GM19328 (cell line): ENCODE results near the gene GRIK3.
"Not testable (repeated sequence)": the region's sequence is repeated elsewhere in the genome, so short reads cannot be mapped to it uniquely, and the experiment has no call there.

Source experiments
- ATAC-seq: cut with Tn5 transposase; IDR thresholded peaks from one replicate; pipeline ENCODE4 v1.9.1; 2021; ENCODE audit warnings: mild to moderate bottlenecking, moderate library complexity; ENCODE audit not compliant: unreplicated experiment

The GRIK3 gene

GRCh38 chr1:36771240-36771639 is 263.1 kb downstream of the GRIK3 start:
- no peak for ATAC-seq

- no peak for ATAC-seq
Measured at GRCh38 chr1:36769886-36770830, 264.2 kb downstream of the GRIK3 start.

GRCh38 chr1:36768486-36769178 is 265.7 kb downstream of the GRIK3 start:
- no peak for ATAC-seq

GRCh38 chr1:36767429-36767828 is 266.9 kb downstream of the GRIK3 start:
- not testable (repeated sequence) for ATAC-seq

GRCh38 chr1:36766481-36766880 is 267.8 kb downstream of the GRIK3 start:
- no peak for ATAC-seq

GRCh38 chr1:36765785-36766300 is 268.5 kb downstream of the GRIK3 start:
- no peak for ATAC-seq

- no peak for ATAC-seq
Measured at GRCh38 chr1:36764798-36765197, 269.5 kb downstream of the GRIK3 start.

- no peak for ATAC-seq
Measured at GRCh38 chr1:36763771-36764170, 270.5 kb downstream of the GRIK3 start.

GRCh38 chr1:36762174-36762573 is 272.1 kb downstream of the GRIK3 start:
- no peak for ATAC-seq

GRCh38 chr1:36761113-36761512 is 273.2 kb downstream of the GRIK3 start:
- no peak for ATAC-seq

- ATAC-seq: no peak
Measured at GRCh38 chr1:36760081-36760480, 274.2 kb downstream of the GRIK3 start.

GRCh38 chr1:36759355-36759754 is 275.0 kb downstream of the GRIK3 start:
- ATAC-seq: no peak

GRCh38 chr1:36755303-36756230 is 278.7 kb downstream of the GRIK3 start:
- ATAC-seq: no peak

- no peak for ATAC-seq
Measured at GRCh38 chr1:36754366-36754765, 279.9 kb downstream of the GRIK3 start.

GRCh38 chr1:36753451-36753850 is 280.9 kb downstream of the GRIK3 start:
- no peak for ATAC-seq

- ATAC-seq: no peak
Measured at GRCh38 chr1:36752891-36753361, 281.4 kb downstream of the GRIK3 start.

- ATAC-seq: no peak
Measured at GRCh38 chr1:36752431-36752830, 281.9 kb downstream of the GRIK3 start.

GRCh38 chr1:36751525-36751924 is 282.8 kb downstream of the GRIK3 start:
- no peak for ATAC-seq

- no peak for ATAC-seq
Measured at GRCh38 chr1:36748466-36748865, 285.8 kb downstream of the GRIK3 start.
